IMR-90 (cell line): ENCODE results near the gene C21orf58. TPM values are rescaled to one million over a fixed set of nuclear protein-coding genes. Genes with fewer than 3 reads are reported as not detected.
A peak's percentile ranks its signal among the peaks of the same experiment; 100 is the strongest.

Source experiments
- ATAC-seq: fragments of 200-7000 bp; cut with Tn5 transposase; 2 replicates; pipeline ENCODE4 v1.9.1; 2020; ENCODE audit warnings: low read depth, mild to moderate bottlenecking, moderate library complexity
- BruUV-seq: library from RNA; stranded (reverse); fragments of 400-500 nt; replicated peaks from 2 replicates; lab custom pipeline; 2021; lab: Mats Ljungman, UMichigan
- CTCF ChIA-PET: fragments of 300-600 bp; formaldehyde crosslinking; extraction: SDS; loops from one replicate; lab custom pipeline; 2021; ENCODE audit warnings: antibody characterized with exemption; lab: Yijun Ruan, JAX
- POLR2A ChIA-PET: fragments of 300-600 bp; sonication (Branson Sonifier 250); formaldehyde crosslinking; loops from one replicate; lab custom pipeline; 2022; ENCODE audit warnings: antibody characterized with exemption; ENCODE audit not compliant: unreplicated experiment; lab: Charles Lee
- DNase-seq: peaks from one replicate; pipeline ENCODE4 v3.0.0; 2013
- H2AFZ ChIP-seq: replicated peaks from 2 replicates; pipeline ENCODE3; 2013; ENCODE audit warnings: low read length, mild to moderate bottlenecking; ENCODE audit not compliant: poor library complexity
- H2AK5ac ChIP-seq: 2 replicates; pipeline ENCODE4 v1.6.1; 2013; ENCODE audit warnings: low read depth, low read length, inconsistent platforms
- H2AK9ac ChIP-seq: replicated peaks from 2 replicates; pipeline ENCODE3; 2013; ENCODE audit warnings: mild to moderate bottlenecking, low read depth, low read length, moderate library complexity; ENCODE audit not compliant: poor library complexity
- H2BK120ac ChIP-seq: 2 replicates; pipeline ENCODE4 v1.6.1; 2013; ENCODE audit warnings: low read depth, low read length, inconsistent platforms
- H2BK15ac ChIP-seq: 3 replicates; pipeline ENCODE4 v1.6.1; 2013; ENCODE audit warnings: low read depth, low read length, inconsistent platforms
- H2BK20ac ChIP-seq: 2 replicates; pipeline ENCODE4 v1.6.1; 2013; ENCODE audit warnings: low read depth, mild to moderate bottlenecking, inconsistent platforms, low read length, moderate library complexity
- H2BK5ac ChIP-seq: 2 replicates; pipeline ENCODE4 v1.6.1; 2013; ENCODE audit warnings: mild to moderate bottlenecking, low read depth, low read length, inconsistent platforms; ENCODE audit not compliant: poor library complexity, severe bottlenecking
- H3K14ac ChIP-seq: replicated peaks from 2 replicates; pipeline ENCODE4 v1.6.1; 2013; ENCODE audit warnings: low read depth, low read length, inconsistent platforms
- H3K18ac ChIP-seq: 2 replicates; pipeline ENCODE4 v1.6.1; 2013; ENCODE audit warnings: low read depth, low read length, control low read depth
- H3K23ac ChIP-seq: 2 replicates; pipeline ENCODE4 v1.6.1; 2013; ENCODE audit warnings: low read depth, low read length, inconsistent platforms
- H3K27ac ChIP-seq: 2 replicates; pipeline ENCODE4 v1.5.1; 2013; ENCODE audit warnings: mild to moderate bottlenecking, control low read depth, low read length; ENCODE audit not compliant: insufficient read depth
- H3K27me3 ChIP-seq: 2 replicates; pipeline ENCODE4 v1.6.1; 2013; ENCODE audit warnings: low read length; ENCODE audit not compliant: control insufficient read depth, insufficient read depth
- H3K36me3 ChIP-seq: 2 replicates; pipeline ENCODE4 v1.6.1; 2013; ENCODE audit warnings: low read length, mixed read lengths; ENCODE audit not compliant: control insufficient read depth, insufficient read depth
- H3K4ac ChIP-seq: 2 replicates; pipeline ENCODE4 v1.6.1; 2013; ENCODE audit warnings: low read depth, low read length, inconsistent platforms
- H3K4me1 ChIP-seq: 2 replicates; pipeline ENCODE4 v1.6.1; 2013; ENCODE audit warnings: low read length, mixed read lengths; ENCODE audit not compliant: control insufficient read depth, insufficient read depth
- H3K4me2 ChIP-seq: 2 replicates; pipeline ENCODE4 v1.6.1; 2013; ENCODE audit warnings: low read depth, mild to moderate bottlenecking, control low read depth, low read length, moderate library complexity
- H3K4me3 ChIP-seq: 2 replicates; pipeline ENCODE4 v1.5.1; 2013; ENCODE audit warnings: low read depth, mild to moderate bottlenecking, control low read depth, low read length, moderate library complexity; ENCODE audit not compliant: insufficient read depth
- H3K56ac ChIP-seq: 2 replicates; pipeline ENCODE4 v1.6.1; 2013; ENCODE audit warnings: low read length, inconsistent platforms; ENCODE audit not compliant: insufficient read depth; ENCODE audit errors: extremely low read depth
- H3K79me1 ChIP-seq, 2 experiments: 2 replicates each; pipeline ENCODE4 v1.6.1; 2013; ENCODE audit warnings: low read length in 2 of 2, inconsistent platforms in 1 of 2, low read depth in 1 of 2
- H3K9ac ChIP-seq: 2 replicates; pipeline ENCODE4 v1.6.1; 2013; ENCODE audit warnings: low read depth, low read length, control low read depth
- H3K9me1 ChIP-seq: 2 replicates; pipeline ENCODE4 v1.6.1; 2013; ENCODE audit warnings: low read length, inconsistent platforms; ENCODE audit not compliant: insufficient read depth
- H3K9me3 ChIP-seq: 2 replicates; pipeline ENCODE4 v1.6.1; 2013; ENCODE audit warnings: low read length; ENCODE audit not compliant: control insufficient read depth, insufficient read depth
- H4K20me1 ChIP-seq: 2 replicates; pipeline ENCODE4 v1.6.1; 2013; ENCODE audit warnings: low read length, inconsistent platforms; ENCODE audit not compliant: insufficient read depth
- H4K5ac ChIP-seq: 2 replicates; pipeline ENCODE4 v1.6.1; 2013; ENCODE audit warnings: mild to moderate bottlenecking, low read depth, low read length, control low read depth
- H4K8ac ChIP-seq, 2 experiments: 2 replicates each; pipeline ENCODE4 v1.6.1; 2013; ENCODE audit warnings: low read depth in 2 of 2, low read length in 2 of 2, control low read depth in 1 of 2, inconsistent platforms in 1 of 2
- H4K91ac ChIP-seq: 2 replicates; pipeline ENCODE4 v1.6.1; 2013; ENCODE audit warnings: low read depth, low read length, inconsistent platforms; ENCODE audit not compliant: insufficient read depth
- CEBPB ChIP-seq: IDR thresholded peaks from 2 replicates; pipeline ENCODE4 v1.6.1; 2012; ENCODE audit warnings: low read depth, low read length, improper control_type of control experiment
- CHD1 ChIP-seq: IDR thresholded peaks from 2 replicates; pipeline ENCODE4 v1.6.1; 2012; ENCODE audit warnings: low read depth, low read length, improper control_type of control experiment
- CTCF ChIP-seq: conservative IDR thresholded peaks from 2 replicates; pipeline ENCODE4 v1.5.1; 2012; ENCODE audit warnings: mild to moderate bottlenecking, low read depth, low read length, improper control_type of control experiment
- FOS ChIP-seq: fragments of 150-350 bp; IDR thresholded peaks from 2 replicates; pipeline ENCODE4 v1.6.1; 2016; ENCODE audit warnings: low read depth, low read length
- MAFK ChIP-seq: IDR thresholded peaks from 2 replicates; pipeline ENCODE4 v1.6.1; 2012; ENCODE audit warnings: low read depth, low read length, improper control_type of control experiment
- NFE2L2 ChIP-seq: fragments of 150-350 bp; IDR thresholded peaks from 2 replicates; pipeline ENCODE4 v1.6.1; 2016; ENCODE audit warnings: low read depth, mild to moderate bottlenecking, low read length
- RCOR1 ChIP-seq: IDR thresholded peaks from 2 replicates; pipeline ENCODE4 v1.6.1; 2012; ENCODE audit warnings: mild to moderate bottlenecking, low read length, improper control_type of control experiment; ENCODE audit not compliant: insufficient replicate concordance
- SMC3 ChIP-seq: fragments of 150-350 bp; IDR thresholded peaks from 2 replicates; pipeline ENCODE4 v1.6.1; 2016; ENCODE audit warnings: low read depth, mild to moderate bottlenecking, antibody characterized with exemption, low read length, moderate library complexity
- USF2 ChIP-seq: fragments of 150-350 bp; IDR thresholded peaks from 2 replicates; pipeline ENCODE4 v1.6.1; 2017; ENCODE audit warnings: mild to moderate bottlenecking, antibody characterized with exemption, low read length, low read depth
- WGBS, 2 experiments: methylation state at CpG; one replicate each; pipeline versions ENCODE4 v1.1.5 to v1.1.7; 2013; ENCODE audit warnings: missing lambda C conversion rate in 2 of 2; ENCODE audit not compliant: insufficient read length in 1 of 2; ENCODE audit errors: extremely low coverage in 2 of 2; 5-methylcytosine and 5-hydroxymethylcytosine counted together
- dilution Hi-C: fragments of 300-500 bp; cut with HindIII; formaldehyde crosslinking; loops from one replicate; pipeline ENCODE4 v1.14.3; 2018; ENCODE audit warnings: low sequenced_read_pairs; ENCODE audit not compliant: unreplicated experiment
- in situ Hi-C: fragments of 300-500 bp; cut with MboI; formaldehyde crosslinking; loops from 3 replicates; pipeline ENCODE4 v1.14.3; 2019; ENCODE audit warnings: low sequenced_read_pairs, inconsistent platforms, mixed read lengths
- intact Hi-C: fragments of 100-400 bp; cut with micrococcal nuclease; formaldehyde crosslinking; loops from 2 replicates; pipeline ENCODE4 v1.10.0; 2022
- polyA plus RNA-seq, 3 experiments: library from polyadenylated mRNA; depleted of rRNA; stranded (reverse); fragments of >200 nt; gene quantifications; 2 replicates each; pipeline ENCODE4 v1.2.3, GENCODE V29; 2012; ENCODE audit warnings: low replicate concordance in 1 of 3
- total RNA-seq: library from RNA; depleted of rRNA; stranded (reverse); fragments of >200 nt; gene quantifications from 2 replicates; pipeline ENCODE4 v1.2.3, GENCODE V29; 2012

C21orf58 gene
- total and polyA plus RNA-seq, 2 of the 4 experiments (the other 2 are of a cell fraction): 2.7 to 6.2 TPM

DNA sequence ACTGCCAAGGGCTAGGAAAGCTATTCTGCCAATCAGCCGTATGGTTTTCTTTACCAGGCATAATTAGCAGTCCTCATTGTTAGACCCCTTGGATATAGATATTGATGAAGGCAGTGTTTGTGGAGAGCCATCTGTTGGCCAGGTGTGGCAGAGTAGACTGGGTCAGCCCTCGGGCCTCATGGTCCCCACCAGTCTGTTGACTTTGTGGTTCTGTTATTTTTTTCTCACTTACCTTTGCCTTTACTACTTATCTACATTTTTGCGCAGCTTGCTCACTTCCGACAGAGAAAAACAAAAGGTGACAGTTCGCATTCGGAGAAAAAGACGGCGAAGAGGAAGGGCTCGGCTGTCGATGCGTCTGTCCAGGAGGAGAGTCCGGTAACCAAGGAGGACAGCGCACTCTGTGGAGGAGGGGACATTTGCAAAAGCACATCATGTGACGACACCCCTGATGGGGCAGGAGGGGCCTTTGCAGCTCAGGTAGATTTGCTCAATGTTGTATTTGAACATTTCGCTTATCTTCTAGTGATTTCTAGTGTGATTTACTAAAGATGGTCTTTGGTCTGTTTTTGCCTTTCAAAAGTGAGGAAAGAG, 2.5 kb upstream of the C21orf58 start:
- H3K9ac ChIP-seq: no peak overlapping the region; the same call in 1 of the 2 replicates
- 97% methylated on average over 7 of the region's 15 CpGs; no CpG with 5 or more reads in 1 of the 2 experiments for WGBS, 2 experiments
- no peak overlapping the region for H2BK20ac ChIP-seq
- no peak overlapping the region for H3K4me3 ChIP-seq
- no peak overlapping the region; the same call in 1 of the 2 replicates for H3K4me2 ChIP-seq
- H2BK15ac ChIP-seq: no peak overlapping the region
- H2BK120ac ChIP-seq: no peak overlapping the region
- DNase-seq: no peak
- no peak overlapping the region for H4K5ac ChIP-seq
- H3K18ac ChIP-seq: no peak overlapping the region
- no peak for ATAC-seq
- no peak overlapping the region; a peak in 1 of 4 replicates for H4K8ac ChIP-seq
- 0 out of 2 replicates have a peak overlapping the region, but pooled peaks have one; percentile 5 for H2AK5ac ChIP-seq
- H3K4ac ChIP-seq: peak overlapping the region; percentile 47
- H3K36me3 ChIP-seq: peaks cover 9% of the 10 kb centered on the region
- no peaks in the 10 kb centered on the region for H3K9me3 ChIP-seq
- H3K14ac ChIP-seq: 0 out of 2 replicates have a peak overlapping the region, but pooled peaks have one; percentile 46
- intact Hi-C loops: loop anchor here (10.0 kb wide), 1 partner anchor 351 kb away; no protein-coding TSS in a partner anchor
- no peaks in the 10 kb centered on the region for H3K27me3 ChIP-seq
- no peak for TF ChIP-seq NFE2L2
- no peak for TF ChIP-seq CTCF
- TF ChIP-seq FOS: no peak
- TF ChIP-seq CEBPB: no peak
- no peak for TF ChIP-seq SMC3
- TF ChIP-seq RCOR1: no peak
- TF ChIP-seq USF2: no peak
- TF ChIP-seq MAFK: no peak
- no peak for TF ChIP-seq CHD1
- no peak overlapping the region for H3K56ac ChIP-seq
- in situ Hi-C loops: no loop called here
- H3K9me1 ChIP-seq: peaks cover 9% of the 10 kb centered on the region
- peaks cover 17 to 59% of the 10 kb centered on the region in 2 experiments; a peak in 3 of 4 replicates for H3K79me1 ChIP-seq
- ChIA-PET POLR2A (no interaction called here), CTCF (interaction anchor here (1.2 kb wide), 1 partner anchor 19 kb away, joined by 3 read pairs; no protein-coding TSS in a partner anchor)
- no peak overlapping the region for H4K91ac ChIP-seq
- H3K4me1 ChIP-seq: peaks cover 9% of the 10 kb centered on the region
- no peak overlapping the region for H3K27ac ChIP-seq
- peaks cover 10% of the 10 kb centered on the region for H4K20me1 ChIP-seq
- dilution Hi-C loops: no loop called here
- H2BK5ac ChIP-seq: no peak overlapping the region
- H2AK9ac ChIP-seq: peak overlapping the region; percentile 55
- H3K23ac ChIP-seq: peak overlapping the region; percentile 82
- BruUV-seq: no TSS peak
- no peak overlapping the region for H2AFZ ChIP-seq
